HG02981 (cell line): Measurements from ENCODE around the gene TLX2.

Experiments
- ATAC-seq: cut with Tn5 transposase; IDR thresholded peaks from one replicate; pipeline ENCODE4 v1.9.1; 2021; ENCODE audit warnings: mild to moderate bottlenecking, moderate library complexity; ENCODE audit not compliant: unreplicated experiment

Gene TLX2

GRCh38 chr2:74511104-74511989 is 2.9 kb upstream of the TLX2 start:
- ATAC-seq = no peak

- no peak for ATAC-seq
Observed at GRCh38 chr2:74512744-74513604, 1.3 kb upstream of the TLX2 start.

GRCh38 chr2:74513605-74514367 is 464 bp upstream of the TLX2 start:
- no peak for ATAC-seq

- ATAC-seq = peak; percentile 2
Observed at GRCh38 chr2:74515271-74515980, 1.2 kb downstream of the TLX2 start.

GRCh38 chr2:74515981-74516633 is 1.9 kb downstream of the TLX2 start:
- peak; percentile 57 for ATAC-seq

GRCh38 chr2:74516650-74517049 is 2.4 kb downstream of the TLX2 start:
- no peak for ATAC-seq

GRCh38 chr2:74522516-74522915 is 8.3 kb downstream of the TLX2 start:
- no peak for ATAC-seq

- ATAC-seq = no peak
Observed at GRCh38 chr2:74524005-74524404, 9.8 kb downstream of the TLX2 start.

GRCh38 chr2:74524955-74525716 is 10.9 kb downstream of the TLX2 start:
- no peak for ATAC-seq

- ATAC-seq = no peak
Observed at GRCh38 chr2:74525717-74526648, 11.7 kb downstream of the TLX2 start, which contains the start of gene DQX1. Gene DQX1 (minus strand): TSS chr2:74526231. CDS start chr2:74525729, 502 bp downstream.

GRCh38 chr2:74526649-74527230 is 12.5 kb downstream of the TLX2 start:
- ATAC-seq = no peak

GRCh38 chr2:74527741-74528140 is 13.5 kb downstream of the TLX2 start:
- ATAC-seq = no peak

- peak; percentile 1 for ATAC-seq
Observed at GRCh38 chr2:74528600-74529356, 14.5 kb downstream of the TLX2 start.

GRCh38 chr2:74529357-74530238 is 15.3 kb downstream of the TLX2 start, which contains the start of the genes AUP1 and HTRA2:
Gene AUP1 (minus strand): TSS chr2:74529706. CDS start chr2:74529629, 77 bp downstream.
Gene HTRA2 (plus strand): TSS chr2:74529933. CDS start chr2:74530007, 74 bp downstream.
- peak; percentile 72 for ATAC-seq
